Measurements from ENCODE around the gene FRMD4B. TPM values are rescaled to one million over a fixed set of nuclear protein-coding genes. Genes with fewer than 3 reads are reported as not detected.
"Not testable (repeated sequence)": the region's sequence is repeated elsewhere in the genome, so short reads cannot be mapped to it uniquely, and the experiment has no call there.

Gene FRMD4B
- total RNA-seq, 5 donors from 2014 or later (not counting 1 experiment from before 2014, with no cell fraction given), result 5.5 to 23.1 (median 10.9) TPM

- ChIA-PET POLR2A (no interaction called here), CTCF (interaction anchor here in 1 of 2 donors (1.0 kb wide), 1 partner anchor 12 kb away, joined by 5 read pairs; no protein-coding TSS in a partner anchor)
- Histone ChIP-seq H3K36me3 (ENCODE audit: control insufficient read depth in 2 of 2, extremely low read depth in 1 of 2, insufficient read depth in 1 of 2, low read length in 1 of 2) (no peaks in the 10 kb centered on the region), H3K27ac (ENCODE audit: low read length) (no peak overlapping the region), H3K4me1 (ENCODE audit: control insufficient read depth in 1 of 2, extremely low read depth in 1 of 2, insufficient read depth in 2 of 2, low read length in 2 of 2) (peaks cover 0 to 15% of the 10 kb centered on the region in 2 experiments), H3K4me3 (ENCODE audit: control insufficient read depth in 1 of 2, extremely low read depth in 1 of 2, low read length in 1 of 2) (no peak overlapping the region), H3K9me3 (no peaks in the 10 kb centered on the region), H3K27me3 (replicated peaks in 1 of 2; ENCODE audit: control insufficient read depth in 2 of 2, extremely low read depth in 1 of 2, insufficient read depth in 2 of 2, low read length in 1 of 2) (no peaks in the 10 kb centered on the region)
- ATAC-seq (replicated peaks in 1 of 4), result no peak
- Mint-ChIP-seq H3K4me1 (peaks cover 36 to 40% (median 37%) of the 10 kb centered on the region in 3 donors), H3K36me3 (no peaks in the 10 kb centered on the region), H3K27me3 (no peaks in the 10 kb centered on the region), H3K9me3 (no peaks in the 10 kb centered on the region), H3K27ac (no peak overlapping the region), H3K4me3 (no peak overlapping the region)
- DNase-seq, result peak in 1 of 35 experiments; percentile 38
- WGBS (ENCODE audit: insufficient coverage), result no CpG with 5 or more reads among the region's 7 CpGs
These were observed 61.4 kb downstream of the FRMD4B start for GRCh38 chr3:69324362-69325025.

- no peak overlapping the region for H3K27ac ChIP-seq (ENCODE audit: low read length)
These were observed 61.9 kb downstream of the FRMD4B start for GRCh38 chr3:69323941-69324340.

GRCh38 chr3:69322512-69322911, 63.4 kb downstream of the FRMD4B start:
- H3K9me3 Mint-ChIP-seq; DNase-seq; H3K27ac ChIP-seq (ENCODE audit: low read length); H3K27ac Mint-ChIP-seq; H3K36me3 ChIP-seq (ENCODE audit: control insufficient read depth in 2 of 2, extremely low read depth in 1 of 2, insufficient read depth in 1 of 2, low read length in 1 of 2); H3K4me3 ChIP-seq (ENCODE audit: control insufficient read depth in 1 of 2, extremely low read depth in 1 of 2, low read length in 1 of 2); ATAC-seq (replicated peaks in 1 of 4); H3K27me3 ChIP-seq (replicated peaks in 1 of 2; ENCODE audit: control insufficient read depth in 2 of 2, extremely low read depth in 1 of 2, insufficient read depth in 2 of 2, low read length in 1 of 2); H3K4me1 ChIP-seq (ENCODE audit: control insufficient read depth in 1 of 2, extremely low read depth in 1 of 2, insufficient read depth in 2 of 2, low read length in 2 of 2); H3K36me3 Mint-ChIP-seq; H3K27me3 Mint-ChIP-seq; H3K9me3 ChIP-seq; H3K4me3 Mint-ChIP-seq: not testable (repeated sequence)
- ChIA-PET CTCF (interaction anchor here (0.7 to 2.1 kb wide), 2 partner anchors 11 to 16 kb away, joined by 3 to 8 read pairs; no protein-coding TSS in a partner anchor), POLR2A (interaction anchor here in 1 of 2 donors (0.6 kb wide), 1 partner anchor 122 kb away, joined by 3 read pairs; no protein-coding TSS in a partner anchor)
- WGBS (ENCODE audit: insufficient coverage), result 88% methylated on average over 3 of the region's 4 CpGs
- peaks cover 21 to 24% (median 22%) of the 10 kb centered on the region in 3 donors for H3K4me1 Mint-ChIP-seq

More at GRCh38 chr3:69323941-69324340, 61.9 kb downstream of the FRMD4B start:
- H3K27me3 ChIP-seq (replicated peaks in 1 of 2; ENCODE audit: control insufficient read depth in 2 of 2, extremely low read depth in 1 of 2, insufficient read depth in 2 of 2, low read length in 1 of 2), result no peaks in the 10 kb centered on the region
- Mint-ChIP-seq H3K27me3 (no peaks in the 10 kb centered on the region), H3K4me3 (no peak overlapping the region), H3K27ac (no peak overlapping the region), H3K9me3 (no peaks in the 10 kb centered on the region), H3K4me1 (peaks cover 36 to 38% (median 37%) of the 10 kb centered on the region in 3 donors), H3K36me3 (no peaks in the 10 kb centered on the region)
- no peaks in the 10 kb centered on the region for H3K36me3 ChIP-seq (ENCODE audit: control insufficient read depth in 2 of 2, extremely low read depth in 1 of 2, insufficient read depth in 1 of 2, low read length in 1 of 2)
- no peak for DNase-seq
- CTCF ChIA-PET, result interaction anchor here (0.6 to 1.0 kb wide), 2 partner anchors 12 to 85 kb away, joined by 4 to 5 read pairs; no protein-coding TSS in a partner anchor
- H3K4me3 ChIP-seq (ENCODE audit: control insufficient read depth in 1 of 2, extremely low read depth in 1 of 2, low read length in 1 of 2), result no peak overlapping the region
- no CpG with 5 or more reads among the region's 1 CpG for WGBS (ENCODE audit: insufficient coverage)
- H3K9me3 ChIP-seq, result no peaks in the 10 kb centered on the region
- ATAC-seq (replicated peaks in 1 of 4), result no peak
- peaks cover 0 to 15% of the 10 kb centered on the region in 2 experiments for H3K4me1 ChIP-seq (ENCODE audit: control insufficient read depth in 1 of 2, extremely low read depth in 1 of 2, insufficient read depth in 2 of 2, low read length in 2 of 2)
- POLR2A ChIA-PET, result interaction anchor here in 1 of 2 donors (0.6 kb wide), 1 partner anchor 136 kb away, joined by 3 read pairs; no protein-coding TSS in a partner anchor

GRCh38 chr3:69322158-69322509, 63.8 kb downstream of the FRMD4B start:
- Histone ChIP-seq H3K27me3 (replicated peaks in 1 of 2; ENCODE audit: control insufficient read depth in 2 of 2, extremely low read depth in 1 of 2, insufficient read depth in 2 of 2, low read length in 1 of 2) (no peaks in the 10 kb centered on the region), H3K4me1 (ENCODE audit: control insufficient read depth in 1 of 2, extremely low read depth in 1 of 2, insufficient read depth in 2 of 2, low read length in 2 of 2) (peaks cover 0 to 5% of the 10 kb centered on the region in 2 experiments), H3K9me3 (no peaks in the 10 kb centered on the region), H3K36me3 (ENCODE audit: control insufficient read depth in 2 of 2, extremely low read depth in 1 of 2, insufficient read depth in 1 of 2, low read length in 1 of 2) (no peaks in the 10 kb centered on the region), H3K4me3 (ENCODE audit: control insufficient read depth in 1 of 2, extremely low read depth in 1 of 2, low read length in 1 of 2) (no peak overlapping the region), H3K27ac (ENCODE audit: low read length) (no peak overlapping the region)
- Mint-ChIP-seq H3K36me3 (no peaks in the 10 kb centered on the region), H3K27me3 (no peaks in the 10 kb centered on the region), H3K27ac (no peak overlapping the region), H3K9me3 (no peaks in the 10 kb centered on the region), H3K4me1 (peaks cover 18 to 20% (median 19%) of the 10 kb centered on the region in 3 donors), H3K4me3 (no peak overlapping the region)
- WGBS (ENCODE audit: insufficient coverage), result 100% methylated on average over 1 of the region's 4 CpGs
- ChIA-PET POLR2A (no interaction called here), CTCF (interaction anchor here (0.6 to 2.1 kb wide), 3 partner anchors 11 to 1693 kb away, joined by 3 to 8 read pairs (median 3); no protein-coding TSS in a partner anchor)
- no peak for DNase-seq
- ATAC-seq (replicated peaks in 1 of 4), result no peak

- Mint-ChIP-seq H3K4me3 (no peak overlapping the region), H3K27me3 (no peaks in the 10 kb centered on the region), H3K27ac (no peak overlapping the region), H3K36me3 (no peaks in the 10 kb centered on the region), H3K9me3 (no peaks in the 10 kb centered on the region), H3K4me1 (peaks cover 12 to 14% (median 13%) of the 10 kb centered on the region in 3 donors)
- ATAC-seq (replicated peaks in 1 of 4), result no peak
- peaks cover 0 to 1% of the 10 kb centered on the region in 2 experiments for H3K4me1 ChIP-seq (ENCODE audit: control insufficient read depth in 1 of 2, extremely low read depth in 1 of 2, insufficient read depth in 2 of 2, low read length in 2 of 2)
- H3K27me3 ChIP-seq (replicated peaks in 1 of 2; ENCODE audit: control insufficient read depth in 2 of 2, extremely low read depth in 1 of 2, insufficient read depth in 2 of 2, low read length in 1 of 2), result no peaks in the 10 kb centered on the region
- H3K36me3 ChIP-seq (ENCODE audit: control insufficient read depth in 2 of 2, extremely low read depth in 1 of 2, insufficient read depth in 1 of 2, low read length in 1 of 2), result no peaks in the 10 kb centered on the region
- POLR2A ChIA-PET, result no interaction called here
- CTCF ChIA-PET, result interaction anchor here (0.6 to 2.1 kb wide), 4 partner anchors 10 to 1692 kb away, joined by 3 to 8 read pairs (median 4); no protein-coding TSS in a partner anchor
- DNase-seq, result no peak
- 95% methylated on average over 3 of the region's 9 CpGs for WGBS (ENCODE audit: insufficient coverage)
- no peaks in the 10 kb centered on the region for H3K9me3 ChIP-seq
- no peak overlapping the region for H3K4me3 ChIP-seq (ENCODE audit: control insufficient read depth in 1 of 2, extremely low read depth in 1 of 2, low read length in 1 of 2)
- H3K27ac ChIP-seq (ENCODE audit: low read length), result no peak overlapping the region
These were observed 64.4 kb downstream of the FRMD4B start for GRCh38 chr3:69321301-69322157.

- POLR2A ChIA-PET, result no interaction called here
- Histone ChIP-seq H3K4me1 (ENCODE audit: control insufficient read depth in 1 of 2, extremely low read depth in 1 of 2, insufficient read depth in 2 of 2, low read length in 2 of 2) (no peaks in the 10 kb centered on the region), H3K27ac (ENCODE audit: low read length) (no peak overlapping the region), H3K4me3 (ENCODE audit: control insufficient read depth in 1 of 2, extremely low read depth in 1 of 2, low read length in 1 of 2) (no peak overlapping the region), H3K27me3 (replicated peaks in 1 of 2; ENCODE audit: control insufficient read depth in 2 of 2, extremely low read depth in 1 of 2, insufficient read depth in 2 of 2, low read length in 1 of 2) (no peaks in the 10 kb centered on the region), H3K36me3 (ENCODE audit: control insufficient read depth in 2 of 2, extremely low read depth in 1 of 2, insufficient read depth in 1 of 2, low read length in 1 of 2) (no peaks in the 10 kb centered on the region), H3K9me3 (no peaks in the 10 kb centered on the region)
- ATAC-seq (replicated peaks in 1 of 4), result no peak
- Mint-ChIP-seq H3K9me3 (no peaks in the 10 kb centered on the region), H3K27ac (no peak overlapping the region), H3K4me1 (peaks cover 6 to 10% (median 7%) of the 10 kb centered on the region in 3 donors), H3K36me3 (no peaks in the 10 kb centered on the region), H3K4me3 (no peak overlapping the region), H3K27me3 (no peaks in the 10 kb centered on the region)
- no peak for DNase-seq
- WGBS (ENCODE audit: insufficient coverage), result 100% methylated on average over 1 of the region's 4 CpGs
- CTCF ChIA-PET, result interaction anchor here in 1 of 2 donors (1.8 kb wide), 1 partner anchor 15 kb away, joined by 5 read pairs; no protein-coding TSS in a partner anchor
These were observed 65.0 kb downstream of the FRMD4B start for GRCh38 chr3:69320871-69321271.

Data from T-cell (primary cell).